ENCODE results near the gene EYA2.

The EYA2 gene

GRCh38 chr20:46900826-46901225, 6.2 kb downstream of the EYA2 start:
- no peaks in the 10 kb centered on the region; the same call in 1 of the 2 replicates for H3K36me3 ChIP-seq (ENCODE audit: insufficient read depth)

DNA sequence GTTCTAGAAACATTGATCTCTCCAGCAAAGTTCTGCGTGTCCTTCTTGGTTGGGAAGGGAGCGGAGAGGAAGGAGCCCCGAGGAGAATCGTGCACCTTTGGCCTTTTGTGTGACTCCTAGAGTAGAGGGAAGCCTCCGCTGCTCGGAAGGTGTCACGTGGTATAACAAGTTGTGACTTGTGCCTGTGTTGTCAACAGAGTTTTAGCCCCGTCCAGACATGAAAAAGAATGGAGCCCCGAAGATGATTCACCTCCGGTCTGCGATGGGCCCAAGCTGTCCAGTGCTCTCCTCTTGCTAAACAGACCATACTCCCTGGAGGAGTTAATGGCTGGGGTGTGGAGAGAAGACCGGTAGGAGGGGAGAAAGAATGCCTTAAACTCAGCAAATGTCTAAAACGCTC, 7.0 kb downstream of the EYA2 start:
- TF ChIP-seq CTCF (conservative IDR thresholded peaks at IDR 0.05; ENCODE audit: low read depth, low read length), result no peak
- H3K4me2 ChIP-seq, result peak overlapping the region; percentile 96
- peaks cover 28% of the 10 kb centered on the region; the same call in 1 of the 2 replicates for H4K20me1 ChIP-seq (ENCODE audit: insufficient read depth)
- H3K36me3 ChIP-seq (ENCODE audit: insufficient read depth), result no peaks in the 10 kb centered on the region; the same call in 1 of the 2 replicates
- peak overlapping the region; percentile 91; the same call in 1 of the 2 replicates for H3K27ac ChIP-seq
- peaks cover 19% of the 10 kb centered on the region for H3K4me1 ChIP-seq (ENCODE audit: low read depth, poor library complexity, severe bottlenecking)
- no peak overlapping the region for H3K4me3 ChIP-seq (IDR thresholded peaks at IDR 0.05; ENCODE audit: insufficient read depth, low read depth, low read length)
- H2AFZ ChIP-seq (ENCODE audit: low read depth), result no peak overlapping the region
- peaks cover 100% of the 10 kb centered on the region for H3K79me2 ChIP-seq (ENCODE audit: insufficient read depth, low read depth)
- no peaks in the 10 kb centered on the region for H3K27me3 ChIP-seq (ENCODE audit: insufficient read depth, low read depth)
- no peak overlapping the region for H3K9ac ChIP-seq

More at GRCh38 chr20:46900826-46901225, 6.2 kb downstream of the EYA2 start:
- Histone ChIP-seq H4K20me1 (ENCODE audit: insufficient read depth) (peaks cover 28% of the 10 kb centered on the region; the same call in 1 of the 2 replicates), H3K27me3 (ENCODE audit: insufficient read depth, low read depth) (no peaks in the 10 kb centered on the region), H3K9ac (peak overlapping the region; percentile 96), H3K4me3 (IDR thresholded peaks at IDR 0.05; ENCODE audit: insufficient read depth, low read depth, low read length) (no peak overlapping the region), H3K27ac (peak overlapping the region; percentile 91), H3K79me2 (ENCODE audit: insufficient read depth, low read depth) (peaks cover 100% of the 10 kb centered on the region), H3K4me2 (peak overlapping the region; percentile 96), H3K4me1 (ENCODE audit: low read depth, poor library complexity, severe bottlenecking) (peaks cover 19% of the 10 kb centered on the region), H2AFZ (ENCODE audit: low read depth) (no peak overlapping the region)
- TF ChIP-seq CTCF (conservative IDR thresholded peaks at IDR 0.05; ENCODE audit: low read depth, low read length), result no peak

- Histone ChIP-seq H3K9ac (no peak overlapping the region), H3K4me2 (no peak overlapping the region), H3K27me3 (ENCODE audit: insufficient read depth, low read depth) (no peaks in the 10 kb centered on the region), H3K27ac (no peak overlapping the region), H4K20me1 (ENCODE audit: insufficient read depth) (peaks cover 33% of the 10 kb centered on the region), H3K4me1 (ENCODE audit: low read depth, poor library complexity, severe bottlenecking) (peaks cover 19% of the 10 kb centered on the region), H3K79me2 (ENCODE audit: insufficient read depth, low read depth) (peaks cover 100% of the 10 kb centered on the region), H3K36me3 (ENCODE audit: insufficient read depth) (no peaks in the 10 kb centered on the region; the same call in 1 of the 2 replicates), H3K4me3 (IDR thresholded peaks at IDR 0.05; ENCODE audit: insufficient read depth, low read depth, low read length) (no peak overlapping the region), H2AFZ (ENCODE audit: low read depth) (no peak overlapping the region)
- no peak for TF ChIP-seq CTCF (conservative IDR thresholded peaks at IDR 0.05; ENCODE audit: low read depth, low read length)
These were observed 8.6 kb downstream of the EYA2 start for GRCh38 chr20:46903256-46903655.

GRCh38 chr20:46903937-46904336, 9.3 kb downstream of the EYA2 start:
- peaks cover 33% of the 10 kb centered on the region for H4K20me1 ChIP-seq (ENCODE audit: insufficient read depth)
- no peak overlapping the region for H3K9ac ChIP-seq
- H3K36me3 ChIP-seq (ENCODE audit: insufficient read depth), result no peaks in the 10 kb centered on the region; the same call in 1 of the 2 replicates
- H3K27ac ChIP-seq, result no peak overlapping the region
- peaks cover 19% of the 10 kb centered on the region for H3K4me1 ChIP-seq (ENCODE audit: low read depth, poor library complexity, severe bottlenecking)
- TF ChIP-seq CTCF (conservative IDR thresholded peaks at IDR 0.05; ENCODE audit: low read depth, low read length), result no peak
- no peaks in the 10 kb centered on the region for H3K27me3 ChIP-seq (ENCODE audit: insufficient read depth, low read depth)
- peaks cover 100% of the 10 kb centered on the region for H3K79me2 ChIP-seq (ENCODE audit: insufficient read depth, low read depth)
- H2AFZ ChIP-seq (ENCODE audit: low read depth), result no peak overlapping the region
- H3K4me3 ChIP-seq (IDR thresholded peaks at IDR 0.05; ENCODE audit: insufficient read depth, low read depth, low read length), result no peak overlapping the region
- H3K4me2 ChIP-seq, result no peak overlapping the region

All from KMS-11 (cell line).